Measurements from ENCODE around the gene LSM14A. TPM values are rescaled to one million over a fixed set of nuclear protein-coding genes. Genes with fewer than 3 reads are reported as not detected.
"Not testable (repeated sequence)": the region's sequence is repeated elsewhere in the genome, so short reads cannot be mapped to it uniquely, and the experiment has no call there.

The LSM14A gene
- total RNA-seq, 2 experiments from 2014 or later = 109 TPM

- CTCF ChIA-PET = interaction anchor here (0.6 to 1.2 kb wide), 3 partner anchors 10 to 174 kb away, joined by 3 to 4 read pairs (median 3); no protein-coding TSS in a partner anchor
- POLR2A ChIA-PET = no interaction called here
Observed at GRCh38 chr19:34184880-34185491, 12.7 kb downstream of the LSM14A start.

- CTCF ChIA-PET = interaction anchor here (1.0 kb wide), 1 partner anchor 8 kb away, joined by 3 read pairs; no protein-coding TSS in a partner anchor
Observed at GRCh38 chr19:34186205-34186604, 13.9 kb downstream of the LSM14A start.

GRCh38 chr19:34187011-34187410 lies 14.7 kb downstream of the LSM14A start:
- POLR2A ChIA-PET = no interaction called here
- CTCF ChIA-PET = interaction anchor here (0.6 kb wide), 1 partner anchor 20 kb away, joined by 4 read pairs; no protein-coding TSS in a partner anchor

More at GRCh38 chr19:34186205-34186604, 13.9 kb downstream of the LSM14A start:
- POLR2A ChIA-PET = no interaction called here

GRCh38 chr19:34188408-34188807 lies 16.1 kb downstream of the LSM14A start:
- ChIA-PET CTCF (no interaction called here), POLR2A (no interaction called here)

- POLR2A ChIA-PET = no interaction called here
- CTCF ChIA-PET = interaction anchor here (0.7 to 0.9 kb wide), 2 partner anchors 32 to 393 kb away, joined by 3 read pairs; partner anchors contain the start of gene KCTD15
Observed at GRCh38 chr19:34189199-34189916, 17.1 kb downstream of the LSM14A start.

- CTCF ChIA-PET = interaction anchor here (0.7 kb wide), 1 partner anchor 393 kb away, joined by 3 read pairs; the partner anchor contains the start of gene KCTD15
- POLR2A ChIA-PET = no interaction called here
Observed at GRCh38 chr19:34189917-34190425, 17.7 kb downstream of the LSM14A start.

- ChIA-PET POLR2A (no interaction called here), CTCF (interaction anchor here (0.5 kb wide), 1 partner anchor 285 kb away, joined by 3 read pairs; no protein-coding TSS in a partner anchor)
Observed at GRCh38 chr19:34191355-34191962, 19.2 kb downstream of the LSM14A start.

GRCh38 chr19:34193439-34193838 lies 21.1 kb downstream of the LSM14A start:
- CTCF ChIA-PET = no interaction called here
- POLR2A ChIA-PET = no interaction called here

- CTCF ChIA-PET = interaction anchor here (1.0 kb wide), 1 partner anchor 10 kb away, joined by 3 read pairs; no protein-coding TSS in a partner anchor
- POLR2A ChIA-PET = no interaction called here
Observed at GRCh38 chr19:34193876-34194275, 21.6 kb downstream of the LSM14A start.

GRCh38 chr19:34201133-34201532 lies 28.8 kb downstream of the LSM14A start:
- POLR2A ChIA-PET = no interaction called here
- CTCF ChIA-PET = no interaction called here

GRCh38 chr19:34205324-34205723 lies 33.0 kb downstream of the LSM14A start:
- CTCF ChIA-PET = interaction anchor here (0.5 to 0.7 kb wide), 3 partner anchors 16 to 721 kb away, joined by 3 to 4 read pairs (median 3); no protein-coding TSS in a partner anchor
- POLR2A ChIA-PET = interaction anchor here (0.6 kb wide), 1 partner anchor 16 kb away, joined by 8 read pairs; no protein-coding TSS in a partner anchor

- CTCF ChIA-PET = interaction anchor here (0.6 kb wide), 1 partner anchor 42 kb away, joined by 3 read pairs; no protein-coding TSS in a partner anchor
- POLR2A ChIA-PET = interaction anchor here (0.6 kb wide), 1 partner anchor 93 kb away, joined by 8 read pairs; no protein-coding TSS in a partner anchor
Observed at GRCh38 chr19:34208291-34208884, 36.1 kb downstream of the LSM14A start.

- POLR2A ChIA-PET = no interaction called here
- CTCF ChIA-PET = interaction anchor here (1.2 kb wide), 1 partner anchor 12 kb away, joined by 4 read pairs; no protein-coding TSS in a partner anchor
Observed at GRCh38 chr19:34209726-34210125, 37.4 kb downstream of the LSM14A start.

GRCh38 chr19:34213283-34213682 lies 41.0 kb downstream of the LSM14A start:
- CTCF ChIA-PET = no interaction called here
- POLR2A ChIA-PET = no interaction called here

GRCh38 chr19:34214040-34214439 lies 41.7 kb downstream of the LSM14A start:
- ChIA-PET CTCF (no interaction called here), POLR2A (interaction anchor here (0.6 kb wide), 1 partner anchor 688 kb away, joined by 5 read pairs; no protein-coding TSS in a partner anchor)

GRCh38 chr19:34215006-34215665 lies 42.8 kb downstream of the LSM14A start:
- ChIA-PET POLR2A (interaction anchor here (0.6 kb wide), 2 partner anchors 11 to 42 kb away, joined by 3 to 12 read pairs; no protein-coding TSS in a partner anchor), CTCF (no interaction called here)

GRCh38 chr19:34215666-34216038 lies 43.3 kb downstream of the LSM14A start:
- ChIA-PET POLR2A (no interaction called here), CTCF (no interaction called here)

- CTCF ChIA-PET, POLR2A ChIA-PET: not testable (repeated sequence)
Observed at GRCh38 chr19:34216745-34217219, 44.5 kb downstream of the LSM14A start.

Data from activated CD8-positive, alpha-beta memory T cell treated with anti-CD3 and anti-CD28 coated beads for 36 hours (primary cell).